DMS114 treated with DMSO at 0.1 percent for 48 hours (cell line): ENCODE measurements around the gene ZNF281.
"Not testable (repeated sequence)": the region's sequence is repeated elsewhere in the genome, so short reads cannot be mapped to it uniquely, and the experiment has no call there.

Experiments
- DNase-seq: peaks from one replicate; lab custom pipeline; 2025; ENCODE audit not compliant: unreplicated experiment; lab: John Stamatoyannopoulos, UW

The ZNF281 gene

GRCh38 chr1:200409761-200410565, at the start of gene ZNF281:
Gene ZNF281 (minus strand): TSS chr1:200410036. CDS start chr1:200409705, 331 bp downstream.
- peak; percentile 85 for DNase-seq

GRCh38 chr1:200458780-200459179, 48.9 kb upstream of the ZNF281 start:
- DNase-seq = no peak

GRCh38 chr1:200457810-200458209, 48.0 kb upstream of the ZNF281 start:
- DNase-seq = no peak

GRCh38 chr1:200454425-200454824, 44.6 kb upstream of the ZNF281 start:
- no peak for DNase-seq

- DNase-seq = no peak
Observed at GRCh38 chr1:200453553-200453905, 43.7 kb upstream of the ZNF281 start.

- no peak for DNase-seq
Observed at GRCh38 chr1:200452850-200453552, 43.2 kb upstream of the ZNF281 start.

GRCh38 chr1:200448034-200448762, 38.4 kb upstream of the ZNF281 start:
- DNase-seq = no peak

GRCh38 chr1:200445213-200445612, 35.4 kb upstream of the ZNF281 start:
- DNase-seq = no peak

- no peak for DNase-seq
Observed at GRCh38 chr1:200444478-200444877, 34.6 kb upstream of the ZNF281 start.

GRCh38 chr1:200443860-200444259, 34.0 kb upstream of the ZNF281 start:
- DNase-seq = no peak

- DNase-seq = no peak
Observed at GRCh38 chr1:200442537-200443156, 32.8 kb upstream of the ZNF281 start.

- no peak for DNase-seq
Observed at GRCh38 chr1:200442023-200442422, 32.2 kb upstream of the ZNF281 start.

GRCh38 chr1:200438911-200439310, 29.1 kb upstream of the ZNF281 start:
- no peak for DNase-seq

GRCh38 chr1:200438413-200438812, 28.6 kb upstream of the ZNF281 start:
- DNase-seq = not testable (repeated sequence)

GRCh38 chr1:200437556-200438203, 27.8 kb upstream of the ZNF281 start:
- no peak for DNase-seq

- no peak for DNase-seq
Observed at GRCh38 chr1:200437088-200437487, 27.3 kb upstream of the ZNF281 start.

- no peak for DNase-seq
Observed at GRCh38 chr1:200436436-200436835, 26.6 kb upstream of the ZNF281 start.

GRCh38 chr1:200435200-200435780, 25.5 kb upstream of the ZNF281 start:
- no peak for DNase-seq

- no peak for DNase-seq
Observed at GRCh38 chr1:200433586-200433985, 23.8 kb upstream of the ZNF281 start.

GRCh38 chr1:200432586-200432985, 22.8 kb upstream of the ZNF281 start:
- DNase-seq = no peak
